Fibroblast of lung (primary cell): ENCODE data around the gene EIF4G2. TPM values are rescaled to one million over a fixed set of nuclear protein-coding genes. Genes with fewer than 3 reads are reported as not detected.

Experiments used
- DNase-seq, 2 donors: peaks; one replicate each; pipeline versions ENCODE4 v3.0.0 to v3.0.0-alpha.2; 2010; ENCODE audit warnings: low read depth in 2 of 2
- H2AFZ ChIP-seq: 2 replicates; pipeline ENCODE4 v1.5.1; 2012; ENCODE audit warnings: low read length, control low read depth, inconsistent platforms
- H3K27ac ChIP-seq: 2 replicates; pipeline ENCODE4 v1.5.1; 2011; ENCODE audit warnings: low read length, control low read depth; ENCODE audit not compliant: insufficient read depth
- H3K27me3 ChIP-seq: 2 replicates; pipeline ENCODE4 v1.5.1; 2011; ENCODE audit warnings: mild to moderate bottlenecking, low read length; ENCODE audit not compliant: control insufficient read depth, insufficient read depth
- H3K36me3 ChIP-seq: 2 replicates; pipeline ENCODE4 v1.5.1; 2011; ENCODE audit warnings: low read length; ENCODE audit not compliant: control insufficient read depth, insufficient read depth
- H3K4me1 ChIP-seq: 2 replicates; pipeline ENCODE4 v1.5.1; 2011; ENCODE audit warnings: low read length; ENCODE audit not compliant: control insufficient read depth, insufficient read depth; ENCODE audit errors: extremely low read depth
- H3K4me2 ChIP-seq: 2 replicates; pipeline ENCODE4 v1.5.1; 2011; ENCODE audit warnings: low read length, control low read depth; ENCODE audit not compliant: insufficient read depth; ENCODE audit errors: extremely low read depth
- H3K4me3 ChIP-seq, 4 experiments: fragments of 200-600 bp in 1 of 4; sonication (generic) in 1 of 4; replicated peaks in 1 of 4; 2 replicates each; pipeline ENCODE4 v1.5.1; 2011 to 2016; ENCODE audit warnings: low read length in 4 of 4, low read depth in 3 of 4, mild to moderate bottlenecking in 3 of 4, control low read depth in 2 of 4, inconsistent platforms in 1 of 4, mixed read lengths in 1 of 4; ENCODE audit not compliant: insufficient read depth in 1 of 4; ENCODE audit errors: control extremely low read depth in 1 of 4
- H3K79me2 ChIP-seq: 2 replicates; pipeline ENCODE4 v1.5.1; 2012; ENCODE audit warnings: mild to moderate bottlenecking, low read length, inconsistent platforms; ENCODE audit not compliant: control insufficient read depth, insufficient read depth
- H3K9ac ChIP-seq: 2 replicates; pipeline ENCODE4 v1.5.1; 2011; ENCODE audit warnings: mild to moderate bottlenecking, low read length, control low read depth; ENCODE audit not compliant: insufficient read depth
- H3K9me3 ChIP-seq: 2 replicates; pipeline ENCODE4 v1.5.1; 2012; ENCODE audit warnings: low read depth, low read length; ENCODE audit not compliant: control insufficient read depth, insufficient read depth
- H4K20me1 ChIP-seq: 2 replicates; pipeline ENCODE4 v1.5.1; 2011; ENCODE audit warnings: low read length; ENCODE audit not compliant: control insufficient read depth, insufficient read depth; ENCODE audit errors: extremely low read depth
- CTCF ChIP-seq, 2 donors: IDR thresholded peaks in 1 of 2; conservative IDR thresholded peaks in 1 of 2; 1 replicate in 1 of 2; 2 replicates in 1 of 2; pipeline ENCODE4 v1.5.1; 2011 to 2012; ENCODE audit warnings: low read length in 2 of 2, control low read depth in 1 of 2, inconsistent platforms in 1 of 2, low read depth in 1 of 2, mild to moderate bottlenecking in 1 of 2
- EZH2 ChIP-seq: IDR thresholded peaks from 2 replicates; pipeline ENCODE4 v1.5.1; 2012; ENCODE audit warnings: low read length, control low read depth, mild to moderate bottlenecking; ENCODE audit errors: missing control alignments
- polyA plus RNA-seq, 2 donors: library from polyadenylated mRNA; depleted of rRNA in 1 of 2; stranded (reverse) in 1 of 2; unstranded in 1 of 2; fragments of >200 nt; gene quantifications; 2 replicates each; pipeline ENCODE4 v1.2.1, GENCODE V29; 2011 to 2012; ENCODE audit warnings: missing spikeins in 1 of 2
- total RNA-seq: library from RNA; depleted of rRNA; stranded (reverse); fragments of >200 nt; gene quantifications from 2 replicates; pipeline ENCODE4 v1.2.1, GENCODE V29; 2014

EIF4G2 gene
- total and polyA plus RNA-seq, 2 donors (not counting 1 experiment from before 2014, with no cell fraction given) = 964 to 1,178 TPM

DNA sequence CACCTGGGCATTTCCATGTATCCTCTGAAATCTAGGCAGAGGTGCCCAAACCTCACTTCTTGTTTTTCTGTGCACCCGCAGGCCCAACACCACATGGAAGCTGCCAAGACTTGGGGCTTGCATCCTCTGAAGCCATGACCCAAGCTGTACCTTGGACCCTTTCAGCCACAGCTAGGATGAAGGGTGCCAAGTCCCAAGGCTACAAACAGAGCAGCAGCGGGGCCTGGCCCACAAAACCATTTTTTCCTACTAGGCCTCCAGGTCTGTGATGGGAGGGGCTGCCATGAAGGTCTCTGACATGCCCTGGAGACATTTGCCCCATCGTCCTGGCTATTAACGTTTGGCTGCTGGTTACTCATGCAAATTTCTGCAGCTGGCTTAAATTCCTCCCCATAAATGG is 20.4 kb upstream of the EIF4G2 start:
- Histone ChIP-seq H3K4me1 (no peaks in the 10 kb centered on the region), H2AFZ (no peak overlapping the region), H3K4me2 (no peak overlapping the region), H3K27me3 (no peaks in the 10 kb centered on the region), H3K9ac (no peak overlapping the region), H3K79me2 (no peaks in the 10 kb centered on the region), H3K9me3 (no peaks in the 10 kb centered on the region), H4K20me1 (no peaks in the 10 kb centered on the region), H3K27ac (no peak overlapping the region), H3K36me3 (no peaks in the 10 kb centered on the region), H3K4me3 (no peak overlapping the region)
- no peak for DNase-seq
- TF ChIP-seq CTCF (conservative IDR thresholded peaks at IDR 0.05 in 1 of 2, IDR thresholded peaks at IDR 0.05 in 1 of 2; ENCODE audit: low read depth in 1 of 2, low read length in 2 of 2) = no peak
- TF ChIP-seq EZH2 = no peak

DNA sequence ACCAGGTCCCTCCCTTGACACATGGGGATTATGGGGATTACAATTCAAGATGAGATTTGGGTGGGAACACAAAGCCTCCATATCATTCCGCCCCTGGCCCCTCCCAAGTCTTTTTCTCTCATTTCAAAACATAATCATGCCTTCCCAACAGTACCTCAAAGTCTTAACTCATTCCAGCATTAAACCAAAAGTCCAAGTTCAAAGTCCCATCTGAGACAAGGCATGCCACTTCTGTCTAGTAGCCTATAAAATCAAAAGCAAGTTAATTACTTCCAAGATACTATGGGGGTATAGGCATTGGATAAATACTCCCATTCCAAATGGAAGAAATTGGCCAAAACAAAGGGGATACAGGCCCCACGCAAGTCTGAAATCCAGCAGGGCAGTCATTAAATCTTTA is 19.7 kb upstream of the EIF4G2 start:
- Histone ChIP-seq H3K4me3 (no peak overlapping the region), H2AFZ (no peak overlapping the region), H4K20me1 (no peaks in the 10 kb centered on the region), H3K9ac (no peak overlapping the region), H3K4me1 (no peaks in the 10 kb centered on the region), H3K9me3 (no peaks in the 10 kb centered on the region), H3K36me3 (no peaks in the 10 kb centered on the region), H3K27ac (no peak overlapping the region), H3K79me2 (no peaks in the 10 kb centered on the region), H3K27me3 (no peaks in the 10 kb centered on the region), H3K4me2 (no peak overlapping the region)
- DNase-seq = no peak
- no peak for TF ChIP-seq EZH2
- TF ChIP-seq CTCF (conservative IDR thresholded peaks at IDR 0.05 in 1 of 2, IDR thresholded peaks at IDR 0.05 in 1 of 2; ENCODE audit: low read depth in 1 of 2, low read length in 2 of 2) = no peak

DNA sequence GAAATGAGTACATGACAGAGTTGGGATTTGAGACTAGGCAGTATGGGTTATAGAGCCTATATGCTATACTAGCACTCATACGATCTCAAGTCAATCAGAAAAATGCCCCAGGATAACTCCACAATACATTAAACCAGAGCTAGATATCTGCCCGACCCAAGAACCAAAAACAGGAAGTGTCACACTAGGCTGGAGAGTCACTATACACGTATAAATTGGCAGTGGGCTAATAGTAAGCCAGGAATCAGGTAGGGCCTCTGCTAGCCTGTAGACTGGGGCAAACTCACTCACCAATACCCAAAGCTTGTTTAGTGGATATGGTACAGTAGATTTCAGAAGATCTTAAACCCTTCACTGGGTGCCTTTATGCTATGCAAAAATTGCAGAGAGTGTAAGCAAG is 16.2 kb upstream of the EIF4G2 start:
- TF ChIP-seq EZH2 = no peak
- TF ChIP-seq CTCF (conservative IDR thresholded peaks at IDR 0.05 in 1 of 2, IDR thresholded peaks at IDR 0.05 in 1 of 2; ENCODE audit: low read depth in 1 of 2, low read length in 2 of 2) = no peak
- Histone ChIP-seq H3K4me3 (no peak overlapping the region), H3K79me2 (no peaks in the 10 kb centered on the region), H3K27me3 (no peaks in the 10 kb centered on the region), H3K4me1 (no peaks in the 10 kb centered on the region), H2AFZ (no peak overlapping the region), H3K4me2 (no peak overlapping the region), H4K20me1 (no peaks in the 10 kb centered on the region), H3K36me3 (no peaks in the 10 kb centered on the region), H3K27ac (no peak overlapping the region), H3K9me3 (no peaks in the 10 kb centered on the region), H3K9ac (no peak overlapping the region)
- DNase-seq = no peak
